Liver (tissue), 9 donors: ENCODE results near the gene ZNF860. TPM values are rescaled to one million over a fixed set of nuclear protein-coding genes. Genes with fewer than 3 reads are reported as not detected.
"Not testable (repeated sequence)": the region's sequence is repeated elsewhere in the genome, so short reads cannot be mapped to it uniquely, and the experiment has no call there.

Experiments
- DNase-seq: peaks from one replicate; pipeline ENCODE4 v3.0.0-alpha.2; 2017; ENCODE audit warnings: low spot score
- H3K27ac ChIP-seq, 2 donors: one replicate each; pipeline ENCODE4 v1.7.0; 2013; ENCODE audit warnings: inconsistent platforms in 2 of 2, low read length in 2 of 2, control low read depth in 1 of 2, low read depth in 1 of 2, mild to moderate bottlenecking in 1 of 2
- H3K27me3 ChIP-seq, 4 donors: one replicate each; pipeline versions ENCODE4 v1.6.1 to v1.7.0; 2013; ENCODE audit warnings: low read length in 3 of 4, inconsistent platforms in 1 of 4, mild to moderate bottlenecking in 1 of 4, moderate library complexity in 1 of 4; ENCODE audit not compliant: control insufficient read depth in 4 of 4, insufficient read depth in 4 of 4
- H3K36me3 ChIP-seq, 4 donors: one replicate each; pipeline versions ENCODE4 v1.6.1 to v1.7.0; 2013; ENCODE audit warnings: low read length in 3 of 4, mild to moderate bottlenecking in 3 of 4, low read depth in 1 of 4, moderate library complexity in 1 of 4; ENCODE audit not compliant: control insufficient read depth in 4 of 4, insufficient read depth in 3 of 4
- H3K4me1 ChIP-seq, 4 donors: one replicate each; pipeline versions ENCODE4 v1.6.1 to v1.7.0; 2013; ENCODE audit warnings: low read length in 3 of 4, mild to moderate bottlenecking in 3 of 4, moderate library complexity in 1 of 4; ENCODE audit not compliant: control insufficient read depth in 4 of 4, insufficient read depth in 4 of 4
- H3K4me3 ChIP-seq, 3 donors: one replicate each; pipeline versions ENCODE4 v1.6.1 to v1.7.0; 2013; ENCODE audit warnings: low read length in 3 of 3, control low read depth in 1 of 3, low read depth in 1 of 3, mild to moderate bottlenecking in 1 of 3
- H3K9ac ChIP-seq, 2 donors: one replicate each; pipeline ENCODE4 v1.7.0; 2013; ENCODE audit warnings: low read length in 2 of 2, mild to moderate bottlenecking in 2 of 2, moderate library complexity in 2 of 2, control low read depth in 1 of 2, low read depth in 1 of 2
- H3K9me3 ChIP-seq, 4 donors: one replicate each; pipeline versions ENCODE4 v1.6.1 to v1.7.0; 2013; ENCODE audit warnings: low read length in 3 of 4; ENCODE audit not compliant: control insufficient read depth in 4 of 4
- EGR1 ChIP-seq, 2 donors: IDR thresholded peaks; 2 replicates each; pipeline ENCODE4 v1.6.1; 2016 to 2018; ENCODE audit warnings: antibody characterized with exemption in 2 of 2, low read depth in 2 of 2
- FOXA1 ChIP-seq: IDR thresholded peaks from 2 replicates; pipeline ENCODE4 v1.6.1; 2016; ENCODE audit warnings: antibody characterized with exemption
- GABPA ChIP-seq, 2 donors: IDR thresholded peaks in 1 of 2; conservative IDR thresholded peaks in 1 of 2; 2 replicates each; pipeline ENCODE4 v1.6.1; 2016; ENCODE audit warnings: antibody characterized with exemption in 2 of 2, mild to moderate bottlenecking in 1 of 2, moderate library complexity in 1 of 2
- HNF4G ChIP-seq: IDR thresholded peaks from 2 replicates; pipeline ENCODE4 v1.6.1; 2016; ENCODE audit warnings: antibody characterized with exemption
- JUND ChIP-seq, 2 donors: IDR thresholded peaks; 2 replicates each; pipeline ENCODE4 v1.6.1; 2016; ENCODE audit warnings: antibody characterized with exemption in 2 of 2
- NR2F2 ChIP-seq: IDR thresholded peaks from 2 replicates; pipeline ENCODE4 v1.6.1; 2016; ENCODE audit warnings: antibody characterized with exemption
- RAD21 ChIP-seq, 2 donors: IDR thresholded peaks; 2 replicates each; pipeline ENCODE4 v1.6.1; 2016; ENCODE audit warnings: antibody characterized with exemption in 2 of 2, mild to moderate bottlenecking in 2 of 2
- RXRA ChIP-seq, 2 donors: IDR thresholded peaks; 2 replicates each; pipeline ENCODE4 v1.6.1; 2017 to 2018; ENCODE audit warnings: antibody characterized with exemption in 2 of 2, mild to moderate bottlenecking in 1 of 2
- TAF1 ChIP-seq: conservative IDR thresholded peaks from 2 replicates; pipeline ENCODE4 v1.6.1; 2016; ENCODE audit warnings: antibody characterized with exemption, mild to moderate bottlenecking
- YY1 ChIP-seq: IDR thresholded peaks from 2 replicates; pipeline ENCODE4 v1.6.1; 2016; ENCODE audit warnings: antibody characterized with exemption, mild to moderate bottlenecking
- WGBS: extraction: QIAGEN DNeasy Blood & Tissue Kit; methylation state at CpG from one replicate; pipeline ENCODE4 v1.1.7; 2013; 5-methylcytosine and 5-hydroxymethylcytosine counted together
- polyA plus RNA-seq, 2 donors: library from polyadenylated mRNA; stranded (reverse) in 1 of 2; unstranded in 1 of 2; fragments of 200-250 nt in 1 of 2; fragments of >200 nt in 1 of 2; fragmentation: Nextera tagmentation in 1 of 2; extraction: Ambion mirVana in 1 of 2; gene quantifications; one replicate each; pipeline versions ENCODE4 v1.2.1 to v1.2.3, GENCODE V29; 2013 to 2015
- total RNA-seq, 2 donors: library from RNA; depleted of rRNA; stranded (reverse); fragments of >200 nt; gene quantifications; one replicate each; pipeline ENCODE4 v1.2.3, GENCODE V29; 2014
- TF ChIP-seq, protein P1 (sequence below): IDR thresholded peaks from 2 replicates; pipeline ENCODE4 v1.6.1; 2016; ENCODE audit warnings: antibody characterized with exemption
- TF ChIP-seq, protein P2 (sequence below): IDR thresholded peaks from 2 replicates; pipeline ENCODE4 v1.6.1; 2016; ENCODE audit warnings: antibody characterized with exemption, mild to moderate bottlenecking
- TF ChIP-seq, protein P3 (sequence below): IDR thresholded peaks from 2 replicates; pipeline ENCODE4 v1.6.1; 2016; ENCODE audit warnings: antibody characterized with exemption
- TF ChIP-seq, protein P4 (sequence below): IDR thresholded peaks from 2 replicates; pipeline ENCODE4 v1.6.1; 2016; ENCODE audit warnings: antibody characterized with exemption
- donor health status: healthy.
- donor health status: healthy.
- donor health status: healthy.
- donor health status: healthy.
- donor health status: healthy.

The ZNF860 gene
- total and polyA plus RNA-seq, 4 donors: 0.10 to 0.42 (median 0.17) TPM; not detected in 1

DNA sequence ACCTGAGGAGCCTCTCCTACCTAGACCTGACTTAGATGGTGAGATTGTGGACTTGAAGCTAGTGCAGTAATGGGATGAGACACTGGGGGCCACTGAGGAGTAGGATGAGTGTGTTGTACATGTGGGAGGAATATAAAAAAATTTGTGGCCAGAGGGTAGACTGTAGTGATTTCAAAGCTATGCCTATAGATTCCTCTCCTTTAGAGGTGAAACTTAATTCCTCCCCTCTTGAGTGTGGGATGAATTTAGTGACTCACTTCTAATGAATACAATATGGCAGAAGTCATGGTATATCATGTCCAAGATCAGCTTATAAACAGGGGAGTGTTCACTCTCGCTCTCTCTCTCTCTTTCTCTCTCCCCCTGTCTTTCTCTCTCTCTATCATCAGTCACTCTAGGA lies 6.7 kb downstream of the ZNF860 start:
- peaks cover 0 to 3% (median 1%) of the 10 kb centered on the region in 4 donors for H3K27me3 ChIP-seq
- no peak overlapping the region for H3K27ac ChIP-seq
- no peaks in the 10 kb centered on the region for H3K36me3 ChIP-seq
- H3K9me3 ChIP-seq: peaks cover 5 to 20% (median 16%) of the 10 kb centered on the region in 4 donors
- no peak for TF ChIP-seq GABPA (IDR thresholded peaks at IDR 0.05 in 1 of 2, conservative IDR thresholded peaks at IDR 0.05 in 1 of 2)
- H3K9ac ChIP-seq: no peak overlapping the region
- 94% methylated on average over 1 of the region's 1 CpG for WGBS
- no peak for DNase-seq
- H3K4me3 ChIP-seq: no peak overlapping the region
- peaks cover 0 to 3% (median 0%) of the 10 kb centered on the region in 4 donors for H3K4me1 ChIP-seq

DNA sequence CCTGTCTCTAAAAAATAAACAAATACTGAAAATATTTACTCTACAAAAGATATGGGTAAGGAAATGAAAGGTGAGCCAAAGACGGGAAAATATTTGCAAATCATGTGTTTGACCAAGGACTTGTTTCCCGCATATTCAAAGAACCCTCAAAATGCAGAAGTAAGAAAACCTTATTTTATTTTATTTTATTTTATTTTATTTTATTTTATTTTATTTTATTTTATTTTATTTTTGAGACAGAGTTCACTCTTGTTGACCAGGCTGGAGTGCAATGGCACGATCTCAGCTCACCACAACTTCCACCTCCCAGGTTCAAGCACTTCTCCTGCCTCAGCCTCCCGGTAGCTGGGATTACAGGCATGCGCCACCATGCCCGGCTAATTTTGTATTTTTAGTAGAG lies 11.4 kb downstream of the ZNF860 start:
- WGBS: 89% methylated on average over 6 of the region's 6 CpGs
- not testable (repeated sequence) for H3K4me3 ChIP-seq, H3K27ac ChIP-seq, H3K27me3 ChIP-seq, H3K36me3 ChIP-seq, H3K9ac ChIP-seq, DNase-seq, H3K4me1 ChIP-seq
- peaks cover 5 to 23% (median 16%) of the 10 kb centered on the region in 4 donors for H3K9me3 ChIP-seq

DNA sequence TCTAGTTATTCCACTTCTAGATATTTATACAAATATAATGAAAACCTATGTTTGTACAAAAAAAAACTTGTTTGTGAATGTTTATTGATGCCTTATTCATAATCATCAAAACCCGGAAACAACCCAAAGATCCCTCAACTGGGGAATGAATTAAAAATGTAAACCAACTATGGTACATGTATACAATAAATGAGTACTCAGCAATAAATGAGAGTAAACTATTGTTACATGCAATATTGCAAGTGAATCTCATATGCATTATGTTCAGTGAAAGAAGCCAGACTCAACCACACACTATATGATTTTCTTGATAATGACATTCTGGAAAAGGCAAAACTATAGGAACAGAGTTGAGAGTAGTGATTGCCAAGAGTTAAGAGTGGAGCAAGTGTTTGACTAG lies 12.3 kb downstream of the ZNF860 start:
- no peak for TF ChIP-seq NR2F2
- TF ChIP-seq RXRA (IDR thresholded peaks at IDR 0.05): no peak
- H3K9ac ChIP-seq: no peak overlapping the region
- no peak overlapping the region for H3K27ac ChIP-seq
- peaks cover 4 to 15% (median 10%) of the 10 kb centered on the region in 4 donors for H3K9me3 ChIP-seq
- peaks cover 0 to 3% (median 1%) of the 10 kb centered on the region in 4 donors for H3K27me3 ChIP-seq
- no peaks in the 10 kb centered on the region for H3K4me1 ChIP-seq
- WGBS: 96% methylated on average over 1 of the region's 1 CpG
- no peaks in the 10 kb centered on the region for H3K36me3 ChIP-seq
- H3K4me3 ChIP-seq: no peak overlapping the region
- no peak for DNase-seq

DNA sequence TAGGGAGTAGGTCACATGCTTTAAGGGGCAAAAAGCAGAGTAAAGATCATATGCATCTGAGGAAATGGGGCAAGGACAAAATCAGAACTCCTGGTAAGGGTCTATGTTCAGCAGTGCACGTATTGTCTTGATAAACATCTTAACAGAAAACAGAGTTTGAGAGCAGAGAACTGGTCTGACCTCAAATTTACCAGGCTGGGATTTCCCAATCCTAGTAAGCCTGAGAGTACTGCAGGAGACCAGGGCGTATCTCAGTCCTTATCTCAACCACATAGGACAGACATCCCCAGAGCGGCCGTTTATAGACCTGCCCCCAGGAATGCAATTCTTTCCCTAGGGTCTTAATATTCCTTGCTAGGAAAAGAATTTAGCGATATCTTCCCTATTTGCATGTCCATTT lies 13.5 kb downstream of the ZNF860 start:
- H3K4me3 ChIP-seq, H3K9ac ChIP-seq, DNase-seq, H3K36me3 ChIP-seq, H3K4me1 ChIP-seq, H3K27me3 ChIP-seq, H3K27ac ChIP-seq: not testable (repeated sequence)
- 70% methylated on average over 5 of the region's 5 CpGs for WGBS
- H3K9me3 ChIP-seq: peaks cover 4 to 11% (median 5%) of the 10 kb centered on the region in 4 donors

DNA sequence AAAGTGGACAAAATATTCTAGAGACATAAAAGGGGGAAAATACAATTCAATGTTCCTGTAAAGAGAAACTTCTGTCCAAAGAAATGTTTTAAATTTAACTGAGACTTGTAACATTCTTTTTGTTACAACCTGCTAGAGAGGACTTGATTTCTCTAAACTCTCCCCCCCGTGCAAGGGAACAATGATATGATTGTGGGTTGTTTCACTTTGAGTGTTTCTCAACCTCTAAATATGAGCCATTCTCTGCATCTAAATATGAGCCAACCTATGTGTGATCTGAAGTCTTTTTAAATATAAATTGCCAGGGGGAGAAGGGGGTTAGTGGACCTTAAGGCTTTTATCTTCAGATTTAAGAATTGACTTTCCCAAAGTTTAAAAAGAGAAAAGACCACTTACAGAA lies 14.6 kb downstream of the ZNF860 start:
- Histone ChIP-seq H3K27me3 (peaks cover 0 to 3% (median 2%) of the 10 kb centered on the region in 4 donors), H3K4me1 (no peaks in the 10 kb centered on the region), H3K9me3 (peaks cover 0 to 7% (median 0%) of the 10 kb centered on the region in 4 donors), H3K36me3 (no peaks in the 10 kb centered on the region), H3K27ac (no peak overlapping the region), H3K4me3 (no peak overlapping the region), H3K9ac (no peak overlapping the region)
- no peak for DNase-seq
- 77% methylated on average over 1 of the region's 1 CpG for WGBS
- TF ChIP-seq, protein P1, sequence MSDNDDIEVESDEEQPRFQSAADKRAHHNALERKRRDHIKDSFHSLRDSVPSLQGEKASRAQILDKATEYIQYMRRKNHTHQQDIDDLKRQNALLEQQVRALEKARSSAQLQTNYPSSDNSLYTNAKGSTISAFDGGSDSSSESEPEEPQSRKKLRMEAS: no peak
- TF ChIP-seq, protein P2, sequence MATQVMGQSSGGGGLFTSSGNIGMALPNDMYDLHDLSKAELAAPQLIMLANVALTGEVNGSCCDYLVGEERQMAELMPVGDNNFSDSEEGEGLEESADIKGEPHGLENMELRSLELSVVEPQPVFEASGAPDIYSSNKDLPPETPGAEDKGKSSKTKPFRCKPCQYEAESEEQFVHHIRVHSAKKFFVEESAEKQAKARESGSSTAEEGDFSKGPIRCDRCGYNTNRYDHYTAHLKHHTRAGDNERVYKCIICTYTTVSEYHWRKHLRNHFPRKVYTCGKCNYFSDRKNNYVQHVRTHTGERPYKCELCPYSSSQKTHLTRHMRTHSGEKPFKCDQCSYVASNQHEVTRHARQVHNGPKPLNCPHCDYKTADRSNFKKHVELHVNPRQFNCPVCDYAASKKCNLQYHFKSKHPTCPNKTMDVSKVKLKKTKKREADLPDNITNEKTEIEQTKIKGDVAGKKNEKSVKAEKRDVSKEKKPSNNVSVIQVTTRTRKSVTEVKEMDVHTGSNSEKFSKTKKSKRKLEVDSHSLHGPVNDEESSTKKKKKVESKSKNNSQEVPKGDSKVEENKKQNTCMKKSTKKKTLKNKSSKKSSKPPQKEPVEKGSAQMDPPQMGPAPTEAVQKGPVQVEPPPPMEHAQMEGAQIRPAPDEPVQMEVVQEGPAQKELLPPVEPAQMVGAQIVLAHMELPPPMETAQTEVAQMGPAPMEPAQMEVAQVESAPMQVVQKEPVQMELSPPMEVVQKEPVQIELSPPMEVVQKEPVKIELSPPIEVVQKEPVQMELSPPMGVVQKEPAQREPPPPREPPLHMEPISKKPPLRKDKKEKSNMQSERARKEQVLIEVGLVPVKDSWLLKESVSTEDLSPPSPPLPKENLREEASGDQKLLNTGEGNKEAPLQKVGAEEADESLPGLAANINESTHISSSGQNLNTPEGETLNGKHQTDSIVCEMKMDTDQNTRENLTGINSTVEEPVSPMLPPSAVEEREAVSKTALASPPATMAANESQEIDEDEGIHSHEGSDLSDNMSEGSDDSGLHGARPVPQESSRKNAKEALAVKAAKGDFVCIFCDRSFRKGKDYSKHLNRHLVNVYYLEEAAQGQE: no peak
- TF ChIP-seq RXRA (IDR thresholded peaks at IDR 0.05) (no peak), RAD21 (IDR thresholded peaks at IDR 0.05) (no peak), GABPA (IDR thresholded peaks at IDR 0.05 in 1 of 2, conservative IDR thresholded peaks at IDR 0.05 in 1 of 2) (no peak), JUND (IDR thresholded peaks at IDR 0.05) (no peak), YY1 (no peak), HNF4G (no peak), EGR1 (IDR thresholded peaks at IDR 0.05; ENCODE audit: low read depth in 2 of 2) (no peak), TAF1 (no peak), NR2F2 (no peak), FOXA1 (no peak)
- TF ChIP-seq, protein P3, sequence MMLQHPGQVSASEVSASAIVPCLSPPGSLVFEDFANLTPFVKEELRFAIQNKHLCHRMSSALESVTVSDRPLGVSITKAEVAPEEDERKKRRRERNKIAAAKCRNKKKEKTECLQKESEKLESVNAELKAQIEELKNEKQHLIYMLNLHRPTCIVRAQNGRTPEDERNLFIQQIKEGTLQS: no peak
- TF ChIP-seq, protein P4, sequence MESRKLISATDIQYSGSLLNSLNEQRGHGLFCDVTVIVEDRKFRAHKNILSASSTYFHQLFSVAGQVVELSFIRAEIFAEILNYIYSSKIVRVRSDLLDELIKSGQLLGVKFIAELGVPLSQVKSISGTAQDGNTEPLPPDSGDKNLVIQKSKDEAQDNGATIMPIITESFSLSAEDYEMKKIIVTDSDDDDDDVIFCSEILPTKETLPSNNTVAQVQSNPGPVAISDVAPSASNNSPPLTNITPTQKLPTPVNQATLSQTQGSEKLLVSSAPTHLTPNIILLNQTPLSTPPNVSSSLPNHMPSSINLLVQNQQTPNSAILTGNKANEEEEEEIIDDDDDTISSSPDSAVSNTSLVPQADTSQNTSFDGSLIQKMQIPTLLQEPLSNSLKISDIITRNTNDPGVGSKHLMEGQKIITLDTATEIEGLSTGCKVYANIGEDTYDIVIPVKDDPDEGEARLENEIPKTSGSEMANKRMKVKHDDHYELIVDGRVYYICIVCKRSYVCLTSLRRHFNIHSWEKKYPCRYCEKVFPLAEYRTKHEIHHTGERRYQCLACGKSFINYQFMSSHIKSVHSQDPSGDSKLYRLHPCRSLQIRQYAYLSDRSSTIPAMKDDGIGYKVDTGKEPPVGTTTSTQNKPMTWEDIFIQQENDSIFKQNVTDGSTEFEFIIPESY: no peak
